HG03565 (cell line): ENCODE measurements around the gene DNASE1L3.
"Not testable (repeated sequence)": the region's sequence is repeated elsewhere in the genome, so short reads cannot be mapped to it uniquely, and the experiment has no call there.

Experiments
- ATAC-seq: cut with Tn5 transposase; IDR thresholded peaks from one replicate; pipeline ENCODE4 v1.9.1; 2021; ENCODE audit warnings: mild to moderate bottlenecking, moderate library complexity; ENCODE audit not compliant: unreplicated experiment

The DNASE1L3 gene

GRCh38 chr3:58202917-58203360 lies 7.8 kb downstream of the DNASE1L3 start:
- ATAC-seq, result peak; percentile 65

- ATAC-seq, result not testable (repeated sequence)
Measured at GRCh38 chr3:58201451-58201850, 9.3 kb downstream of the DNASE1L3 start.

GRCh38 chr3:58200846-58201355 lies 9.9 kb downstream of the DNASE1L3 start:
- no peak for ATAC-seq

GRCh38 chr3:58200121-58200709 lies 10.6 kb downstream of the DNASE1L3 start:
- no peak for ATAC-seq

GRCh38 chr3:58198804-58199203 lies 12.0 kb downstream of the DNASE1L3 start:
- no peak for ATAC-seq

- ATAC-seq, result no peak
Measured at GRCh38 chr3:58198362-58198761, 12.4 kb downstream of the DNASE1L3 start.

GRCh38 chr3:58197588-58197987 lies 13.2 kb downstream of the DNASE1L3 start:
- no peak for ATAC-seq

- ATAC-seq, result no peak
Measured at GRCh38 chr3:58193682-58194407, 16.9 kb downstream of the DNASE1L3 start.

GRCh38 chr3:58192069-58192468 lies 18.7 kb downstream of the DNASE1L3 start:
- ATAC-seq, result no peak

GRCh38 chr3:58191361-58191991 lies 19.3 kb downstream of the DNASE1L3 start:
- no peak for ATAC-seq

- no peak for ATAC-seq
Measured at GRCh38 chr3:58190882-58191281, 19.9 kb downstream of the DNASE1L3 start.

GRCh38 chr3:58190291-58190690 lies 20.5 kb downstream of the DNASE1L3 start:
- no peak for ATAC-seq

GRCh38 chr3:58189691-58190090 lies 21.1 kb downstream of the DNASE1L3 start:
- ATAC-seq, result no peak

GRCh38 chr3:58188921-58189451 lies 21.8 kb downstream of the DNASE1L3 start:
- ATAC-seq, result no peak

- no peak for ATAC-seq
Measured at GRCh38 chr3:58188173-58188564, 22.6 kb downstream of the DNASE1L3 start.

GRCh38 chr3:58184982-58185360 lies 25.8 kb downstream of the DNASE1L3 start:
- ATAC-seq, result no peak

GRCh38 chr3:58184309-58184981 lies 26.3 kb downstream of the DNASE1L3 start:
- ATAC-seq, result no peak

- no peak for ATAC-seq
Measured at GRCh38 chr3:58183891-58184290, 26.9 kb downstream of the DNASE1L3 start.

- no peak for ATAC-seq
Measured at GRCh38 chr3:58183221-58183620, 27.6 kb downstream of the DNASE1L3 start.

- no peak for ATAC-seq
Measured at GRCh38 chr3:58180940-58181587, 29.7 kb downstream of the DNASE1L3 start.
